Lung (tissue), 12 donors: ENCODE results near the gene COMMD4. TPM values are rescaled to one million over a fixed set of nuclear protein-coding genes. Genes with fewer than 3 reads are reported as not detected.
A peak's percentile ranks its signal among the peaks of the same experiment; 100 is the strongest.

Experiments used
- ATAC-seq: fragments of 200-7000 bp; cut with Tn5 transposase; one replicate; pipeline ENCODE4 v1.9.1; 2020; ENCODE audit warnings: moderate number of reproducible peaks; ENCODE audit not compliant: insufficient read depth, low FRiP score
- DNase-seq, 3 donors: peaks; one replicate each; pipeline ENCODE4 v3.0.0-alpha.2; 2013 to 2017
- H3K27ac ChIP-seq, 2 donors: one replicate each; pipeline ENCODE4 v1.5.1; 2013; ENCODE audit warnings: mild to moderate bottlenecking in 2 of 2, moderate library complexity in 2 of 2, control low read depth in 1 of 2, inconsistent platforms in 1 of 2, low read depth in 1 of 2, low read length in 1 of 2
- H3K27me3 ChIP-seq, 3 donors: one replicate each; pipeline ENCODE4 v1.5.1; 2013; ENCODE audit warnings: low read length in 2 of 3; ENCODE audit not compliant: control insufficient read depth in 3 of 3, insufficient read depth in 3 of 3
- H3K36me3 ChIP-seq, 4 donors: one replicate each; pipeline ENCODE4 v1.5.1; 2013; ENCODE audit warnings: low read length in 4 of 4, mild to moderate bottlenecking in 1 of 4, moderate library complexity in 1 of 4; ENCODE audit not compliant: control insufficient read depth in 4 of 4, insufficient read depth in 4 of 4
- H3K4me1 ChIP-seq, 5 donors: one replicate each; pipeline ENCODE4 v1.5.1; 2013; ENCODE audit warnings: low read length in 5 of 5, mild to moderate bottlenecking in 2 of 5, moderate library complexity in 1 of 5; ENCODE audit not compliant: control insufficient read depth in 5 of 5, insufficient read depth in 5 of 5
- H3K4me3 ChIP-seq: one replicate; pipeline ENCODE4 v1.5.1; 2013; ENCODE audit warnings: mild to moderate bottlenecking, control low read depth, moderate library complexity
- H3K9ac ChIP-seq, 2 donors: one replicate each; pipeline ENCODE4 v1.5.1; 2013; ENCODE audit warnings: low read length in 2 of 2, control low read depth in 1 of 2; ENCODE audit not compliant: insufficient read depth in 1 of 2
- H3K9me3 ChIP-seq, 4 donors: one replicate each; pipeline ENCODE4 v1.5.1; 2013; ENCODE audit warnings: low read length in 3 of 4, mild to moderate bottlenecking in 1 of 4, moderate library complexity in 1 of 4; ENCODE audit not compliant: control insufficient read depth in 4 of 4, insufficient read depth in 3 of 4
- CTCF ChIP-seq: IDR thresholded peaks from 2 replicates; pipeline ENCODE4 v1.5.1; 2012; ENCODE audit warnings: mild to moderate bottlenecking; ENCODE audit errors: control extremely low read depth, extremely low read depth
- WGBS, 2 donors: extraction: QIAGEN DNeasy Blood & Tissue Kit; methylation state at CpG; one replicate each; pipeline ENCODE4 v1.1.7; 2013; 5-methylcytosine and 5-hydroxymethylcytosine counted together
- polyA plus RNA-seq, 2 donors: library from polyadenylated mRNA; stranded (reverse); fragments of 200-250 nt; gene quantifications; one replicate each; pipeline ENCODE4 v1.2.1, GENCODE V29; 2013
- total RNA-seq, 2 donors: library from RNA; depleted of rRNA in 1 of 2; stranded (reverse); fragments of >200 nt in 1 of 2; gene quantifications; one replicate each; pipeline ENCODE4 v1.2.1, GENCODE V29; 2014 to 2021
- donor health status: control.
- donor health status: control.
- donor health status: Bipolar disorder and iron deficiency.
- donor health status: healthy.
- donor health status: DM: yes; HTN: yes; CAD: no.

Gene COMMD4
- total and polyA plus RNA-seq, 4 donors = 36.2 to 135 (median 88.1) TPM

DNA sequence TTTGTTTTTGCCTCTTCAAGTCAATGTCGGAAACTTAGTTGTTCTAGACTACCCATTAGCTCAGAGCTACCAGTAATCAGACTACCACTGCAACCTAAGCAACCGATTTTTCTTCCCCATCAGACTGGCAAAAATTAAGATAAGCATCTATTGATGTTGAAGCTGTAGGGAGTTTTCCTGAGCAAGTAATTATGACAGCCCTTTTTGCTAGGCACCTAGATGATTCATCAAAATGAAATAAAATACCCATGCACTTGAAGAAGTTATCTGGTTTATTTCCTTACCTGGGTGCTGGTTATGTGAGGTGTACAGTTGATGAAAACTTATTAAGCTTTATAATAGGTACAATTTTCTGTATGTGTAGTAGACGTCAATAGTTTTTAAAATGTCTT lies 554 bp upstream of the COMMD4 start:
- Histone ChIP-seq H3K4me1 (peaks cover 0 to 13% (median 4%) of the 10 kb centered on the region in 5 donors), H3K4me3 (no peak overlapping the region), H3K36me3 (peaks cover 0 to 11% (median 0%) of the 10 kb centered on the region in 4 donors), H3K9ac (peak overlapping the region in 1 of 2 donors; percentile 55), H3K9me3 (no peaks in the 10 kb centered on the region), H3K27ac (peak overlapping the region in 1 of 2 donors; percentile 76), H3K27me3 (no peaks in the 10 kb centered on the region)
- no peak for TF ChIP-seq CTCF
- DNase-seq = no peak
- ATAC-seq = no peak
- 33 to 37% methylated on average over 3 of the region's 3 CpGs for WGBS, 2 donors

- H3K36me3 ChIP-seq = peaks cover 0 to 11% (median 2%) of the 10 kb centered on the region in 4 donors
- peaks cover 0 to 13% (median 4%) of the 10 kb centered on the region in 5 donors for H3K4me1 ChIP-seq
- no peak overlapping the region for H3K4me3 ChIP-seq
- no peak for ATAC-seq
- no peak overlapping the region for H3K9ac ChIP-seq
- no peaks in the 10 kb centered on the region for H3K9me3 ChIP-seq
- no peaks in the 10 kb centered on the region for H3K27me3 ChIP-seq
- 92 to 93% methylated on average over 10 to 11 of the region's 11 CpGs for WGBS, 2 donors
- H3K27ac ChIP-seq = no peak overlapping the region
- TF ChIP-seq CTCF = no peak
- DNase-seq = no peak
Measured at GRCh38 chr15:75338661-75339240, 2.9 kb downstream of the COMMD4 start.

DNA sequence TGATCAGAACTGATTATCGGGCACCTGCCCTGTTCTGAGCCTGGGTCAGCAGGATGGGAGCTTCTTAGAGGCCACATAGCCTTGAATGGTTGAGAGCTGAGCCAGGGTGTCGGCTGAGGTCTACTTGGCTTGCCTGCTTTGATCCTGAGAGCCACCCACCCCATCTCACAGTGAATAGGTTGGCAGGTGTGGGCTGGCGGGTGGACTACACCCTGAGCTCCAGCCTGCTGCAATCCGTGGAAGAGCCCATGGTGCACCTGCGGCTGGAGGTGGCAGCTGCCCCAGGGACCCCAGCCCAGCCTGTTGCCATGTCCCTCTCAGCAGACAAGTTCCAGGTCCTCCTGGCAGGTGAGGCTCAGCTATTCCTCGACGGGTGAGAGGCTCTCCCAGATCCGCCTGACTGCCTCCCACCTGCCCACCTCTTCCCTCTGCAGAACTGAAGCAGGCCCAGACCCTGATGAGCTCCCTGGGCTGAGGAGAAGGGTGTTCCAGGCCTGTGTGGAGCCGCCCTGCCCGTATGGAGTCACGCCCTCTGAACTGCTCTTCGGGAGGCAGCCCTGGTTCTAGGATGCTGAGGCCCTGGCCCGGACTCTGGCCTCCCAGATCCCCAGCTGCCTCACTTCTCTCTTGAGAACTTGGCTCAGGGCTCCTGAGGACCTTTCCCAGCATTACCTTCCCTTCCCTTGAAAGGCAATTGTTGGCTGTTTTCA lies 3.8 kb downstream of the COMMD4 start:
- H3K4me3 ChIP-seq = no peak overlapping the region
- ATAC-seq (no peak), DNase-seq (no peak)
- 95 to 100% methylated on average over 13 of the region's 13 CpGs for WGBS, 2 donors
- H3K36me3 ChIP-seq = peaks cover 0 to 11% (median 2%) of the 10 kb centered on the region in 4 donors
- H3K27me3 ChIP-seq = no peaks in the 10 kb centered on the region
- peaks cover 0 to 13% (median 4%) of the 10 kb centered on the region in 5 donors for H3K4me1 ChIP-seq
- no peak overlapping the region for H3K27ac ChIP-seq
- no peaks in the 10 kb centered on the region for H3K9me3 ChIP-seq
- H3K9ac ChIP-seq = no peak overlapping the region
- TF ChIP-seq CTCF = no peak
